GM12878 (cell line): ENCODE results near the gene CDC6. TPM values are rescaled to one million over a fixed set of nuclear protein-coding genes. Genes with fewer than 3 reads are reported as not detected.

ENCODE experiments used
- ATF2 ChIP-seq: IDR thresholded peaks from 2 replicates; pipeline ENCODE4 v1.6.1; 2012; ENCODE audit warnings: low read length, inconsistent platforms
- ATF3 ChIP-seq: IDR thresholded peaks from 2 replicates; pipeline ENCODE4 v1.6.1; 2011; ENCODE audit warnings: low read depth, mild to moderate bottlenecking, low read length, moderate library complexity, borderline replicate concordance; ENCODE audit errors: extremely low read depth
- BACH1 ChIP-seq: fragments of 450-650 bp; IDR thresholded peaks from 2 replicates; pipeline ENCODE4 v1.6.1; 2017; ENCODE audit warnings: mild to moderate bottlenecking, borderline replicate concordance
- BCL11A ChIP-seq: IDR thresholded peaks from 2 replicates; pipeline ENCODE4 v1.6.1; 2011; ENCODE audit warnings: low read depth, low read length
- BMI1 ChIP-seq: fragments of 450-650 bp; IDR thresholded peaks from 2 replicates; pipeline ENCODE4 v1.6.1; 2016; ENCODE audit warnings: mild to moderate bottlenecking, moderate library complexity, borderline replicate concordance
- CBX3 ChIP-seq: fragments of 200-600 bp; sonication (generic); IDR thresholded peaks from 2 replicates; pipeline ENCODE4 v1.6.1; 2016; ENCODE audit warnings: low read depth, borderline replicate concordance
- CTCF ChIP-seq, 3 experiments: IDR thresholded peaks in 2 of 3; conservative IDR thresholded peaks in 1 of 3; 2 replicates each; pipeline ENCODE4 v1.5.1; 2011; ENCODE audit warnings: low read depth in 3 of 3, low read length in 3 of 3, mild to moderate bottlenecking in 3 of 3, control low read depth in 2 of 3, moderate library complexity in 2 of 3, inconsistent platforms in 1 of 3, mixed read lengths in 1 of 3; ENCODE audit not compliant: control insufficient read depth in 2 of 3, insufficient read depth in 1 of 3; ENCODE audit errors: extremely low read depth in 1 of 3
- EGR1 ChIP-seq, 2 experiments: IDR thresholded peaks; 1 replicate in 1 of 2; 2 replicates in 1 of 2; pipeline ENCODE4 v1.6.1; 2011 to 2012; ENCODE audit warnings: low read depth in 2 of 2, low read length in 2 of 2, borderline replicate concordance in 1 of 2, mild to moderate bottlenecking in 1 of 2, moderate library complexity in 1 of 2
- ETV6 ChIP-seq, 2 experiments: fragments of 450-650 bp in 1 of 2; IDR thresholded peaks in 1 of 2; conservative IDR thresholded peaks in 1 of 2; 2 replicates each; pipeline ENCODE4 v1.6.1; 2014; ENCODE audit warnings: antibody characterized with exemption in 1 of 2, borderline replicate concordance in 1 of 2, low read depth in 1 of 2, mild to moderate bottlenecking in 1 of 2, moderate library complexity in 1 of 2
- GABPA ChIP-seq: IDR thresholded peaks from 2 replicates; pipeline ENCODE4 v1.6.1; 2014; ENCODE audit warnings: antibody characterized with exemption, low read depth, mild to moderate bottlenecking, inconsistent platforms
- KAT2A ChIP-seq: conservative IDR thresholded peaks from 2 replicates; pipeline ENCODE4 v1.6.1; 2011; ENCODE audit warnings: low read depth, low read length; ENCODE audit not compliant: control insufficient read depth
- KLF5 ChIP-seq: fragments of 450-650 bp; IDR thresholded peaks from 2 replicates; pipeline ENCODE4 v1.6.1; 2014; ENCODE audit warnings: mild to moderate bottlenecking; ENCODE audit not compliant: partially characterized antibody
- MAX ChIP-seq: IDR thresholded peaks from 2 replicates; pipeline ENCODE4 v1.6.1; 2012; ENCODE audit warnings: low read depth, low read length, improper control_type of control experiment
- MYC ChIP-seq: IDR thresholded peaks from 2 replicates; pipeline ENCODE4 v1.6.1; 2011; ENCODE audit warnings: mild to moderate bottlenecking, low read length, moderate library complexity, inconsistent platforms; ENCODE audit not compliant: insufficient read depth, insufficient replicate concordance, insufficient read length, severe bottlenecking
- POLR2AphosphoS2 ChIP-seq: IDR thresholded peaks from 2 replicates; pipeline ENCODE4 v1.6.1; 2011; ENCODE audit warnings: low read depth, mild to moderate bottlenecking, low read length, improper control_type of control experiment, moderate library complexity
- POLR2AphosphoS5 ChIP-seq: IDR thresholded peaks from 2 replicates; pipeline ENCODE4 v1.6.1; 2011; ENCODE audit warnings: mild to moderate bottlenecking, low read length, inconsistent platforms
- POU2F2 ChIP-seq: IDR thresholded peaks from 3 replicates; pipeline ENCODE4 v1.6.1; 2011; ENCODE audit warnings: low read depth, mild to moderate bottlenecking, low read length, borderline replicate concordance
- RBBP5 ChIP-seq: fragments of 200-600 bp; sonication (generic); conservative IDR thresholded peaks from 2 replicates; pipeline ENCODE4 v1.6.1; 2016
- SUZ12 ChIP-seq: fragments of 200-600 bp; sonication (generic); IDR thresholded peaks from one replicate; pipeline ENCODE4 v1.6.1; 2018; ENCODE audit warnings: antibody characterized with exemption, mild to moderate bottlenecking; ENCODE audit not compliant: unreplicated experiment
- TAF1 ChIP-seq: IDR thresholded peaks from 2 replicates; pipeline ENCODE4 v1.6.1; 2011; ENCODE audit warnings: mild to moderate bottlenecking, low read depth, low read length, borderline replicate concordance
- TCF7 ChIP-seq: IDR thresholded peaks from 2 replicates; pipeline ENCODE4 v1.6.1; 2014; ENCODE audit warnings: antibody characterized with exemption, borderline replicate concordance
- WRNIP1 ChIP-seq: IDR thresholded peaks from 2 replicates; pipeline ENCODE4 v1.6.1; 2011; ENCODE audit warnings: low read depth, low read length, improper control_type of control experiment, borderline replicate concordance
- YY1 ChIP-seq: IDR thresholded peaks from 2 replicates; pipeline ENCODE4 v1.6.1; 2011; ENCODE audit warnings: low read depth, mild to moderate bottlenecking, low read length
- ZNF24 ChIP-seq: fragments of 450-650 bp; IDR thresholded peaks from 2 replicates; pipeline ENCODE4 v1.6.1; 2017; ENCODE audit warnings: antibody characterized with exemption, mild to moderate bottlenecking
- polyA plus RNA-seq, 11 experiments: library from polyadenylated mRNA; depleted of rRNA in 4 of 11; unstranded in 6 of 11; stranded (reverse) in 5 of 11; fragments of >200 nt; fragmentation: Nextera tagmentation in 4 of 11; fragmentation: Illumina TruSeq in 1 of 11; extraction: Ambion mirVana in 4 of 11; extraction: Trizol in 1 of 11; gene quantifications; 1 replicate in 1 of 11; 2 replicates in 10 of 11; pipeline versions ENCODE4 v1.2.1 to v1.2.3, GENCODE V29; 2011 to 2016; ENCODE audit warnings: inconsistent platforms in 2 of 11, missing spikeins in 2 of 11, low read depth in 1 of 11
- total RNA-seq, 4 experiments: library from RNA; depleted of rRNA in 3 of 4; stranded (reverse); fragments of >200 nt in 3 of 4; fragmentation: Illumina TruSeq in 1 of 4; extraction: Trizol in 1 of 4; gene quantifications; 2 replicates each; pipeline versions ENCODE4 v1.2.1 to v1.2.3, GENCODE V29; 2013 to 2021

The CDC6 gene
- total and polyA plus RNA-seq, 10 of the 15 experiments (the other 5 are each of a cell fraction or from before 2014, with no cell fraction given) = 13.3 to 60.9 (median 47.6) TPM

GRCh38 chr17:40317880-40318829 lies 30.5 kb downstream of the CDC6 start (continued):
- TF ChIP-seq CBX3 (no peak), ATF2 (no peak), RBBP5 (no peak), BCL11A (peak; percentile 44; the same call in 1 of the 2 replicates), KAT2A (no peak), GABPA (no peak), SUZ12 (no peak), WRNIP1 (no peak), ATF3 (no peak), EGR1 (IDR thresholded peaks at IDR 0.05; ENCODE audit: borderline replicate concordance in 1 of 2, low read depth in 2 of 2, low read length in 2 of 2) (peak in 1 of 2 experiments; percentile 88; a peak in 2 of 3 replicates), ZNF24 (no peak), POU2F2 (peak; percentile 3; the same call in 1 of the 3 replicates), BMI1 (no peak), MYC (peak; percentile 26), TCF7 (no peak), POLR2AphosphoS2 (0 out of 2 replicates have a peak, but pooled peaks have one; percentile 7), ETV6 (conservative IDR thresholded peaks at IDR 0.05 in 1 of 2, IDR thresholded peaks at IDR 0.05 in 1 of 2; ENCODE audit: borderline replicate concordance in 1 of 2, low read depth in 1 of 2) (no peak), MAX (peak; percentile 83), YY1 (peak; percentile 94), CTCF (IDR thresholded peaks at IDR 0.05 in 2 of 3, conservative IDR thresholded peaks at IDR 0.05 in 1 of 3; ENCODE audit: control insufficient read depth in 2 of 3, extremely low read depth in 1 of 3, insufficient read depth in 1 of 3, low read depth in 3 of 3, low read length in 3 of 3) (no peak), POLR2AphosphoS5 (peak; percentile 43; the same call in 1 of the 2 replicates), TAF1 (peak; percentile 71; the same call in 1 of the 2 replicates), KLF5 (no peak), BACH1 (peak; percentile 72; the same call in 1 of the 2 replicates)
